Stimulated activated CD8-positive, alpha-beta memory T cell treated with anti-CD3 and anti-CD28 coated beads, Interleukin-12 subunit alpha, Interleukin-12 subunit beta, amount 100 ng/mL, for 24 hours (primary cell): ENCODE data around the gene PQBP1.
A peak's percentile ranks its signal among the peaks of the same experiment; 100 is the strongest.

Source experiments
- DNase-seq: peaks from one replicate; pipeline ENCODE4 v3.0.0-alpha.2; 2020; ENCODE audit errors: extremely low read depth

The PQBP1 gene

GRCh38 chrX:48902135-48902534 lies 4.4 kb downstream of the PQBP1 start:
- DNase-seq: no peak

GRCh38 chrX:48902776-48903175 lies 5.0 kb downstream of the PQBP1 start:
- DNase-seq: no peak

- DNase-seq: no peak
These were observed 5.6 kb downstream of the PQBP1 start for GRCh38 chrX:48903290-48903689.

- DNase-seq: no peak
These were observed 6.5 kb downstream of the PQBP1 start for GRCh38 chrX:48904180-48904579.

- no peak for DNase-seq
These were observed 6.9 kb downstream of the PQBP1 start for GRCh38 chrX:48904626-48905025.

- no peak for DNase-seq
These were observed 7.5 kb downstream of the PQBP1 start for GRCh38 chrX:48905090-48905790.

GRCh38 chrX:48908600-48908999 lies 10.9 kb downstream of the PQBP1 start:
- DNase-seq: no peak

- no peak for DNase-seq
These were observed 12.1 kb downstream of the PQBP1 start for GRCh38 chrX:48909703-48910294.

GRCh38 chrX:48910926-48911411 lies 13.2 kb downstream of the PQBP1 start:
- DNase-seq: no peak

- DNase-seq: peak; percentile 69
These were observed 13.9 kb downstream of the PQBP1 start, which contains the start of gene SLC35A2 for GRCh38 chrX:48911412-48912182. SLC35A2 (minus strand) TSS chrX:48911646; CDS start chrX:48911636, 10 bp downstream.

GRCh38 chrX:48913605-48914366 lies 16.1 kb downstream of the PQBP1 start:
- DNase-seq: no peak

GRCh38 chrX:48914593-48915493 lies 17.1 kb downstream of the PQBP1 start:
- no peak for DNase-seq

GRCh38 chrX:48917139-48918001 lies 19.6 kb downstream of the PQBP1 start:
- DNase-seq: no peak

GRCh38 chrX:48918301-48918642 lies 20.5 kb downstream of the PQBP1 start:
- DNase-seq: no peak

GRCh38 chrX:48918643-48919340 lies 21.1 kb downstream of the PQBP1 start, which contains the start of gene PIM2:
PIM2 (minus strand) TSS chrX:48919024; CDS start chrX:48918834, 190 bp downstream.
- peak; percentile 74 for DNase-seq

- no peak for DNase-seq
These were observed 21.7 kb downstream of the PQBP1 start for GRCh38 chrX:48919360-48919841.

- no peak for DNase-seq
These were observed 22.4 kb downstream of the PQBP1 start for GRCh38 chrX:48919947-48920717.

GRCh38 chrX:48920718-48921104 lies 23.0 kb downstream of the PQBP1 start:
- DNase-seq: no peak
